ENCODE results near the gene NPPC.

- no peak for TF ChIP-seq CTCF (IDR thresholded peaks at IDR 0.05)
- no peak for TF ChIP-seq POLR2AphosphoS5 (IDR thresholded peaks at IDR 0.05)
- no peak for TF ChIP-seq POLR2A (IDR thresholded peaks at IDR 0.05)
- TF ChIP-seq EP300 (IDR thresholded peaks at IDR 0.05): no peak
These were observed 16.6 kb downstream of the NPPC start for GRCh38 chr2:231909631-231910030.
